ENCODE data around the gene RNF123. TPM values are rescaled to one million over a fixed set of nuclear protein-coding genes. Genes with fewer than 3 reads are reported as not detected.
A peak's percentile ranks its signal among the peaks of the same experiment; 100 is the strongest.

The RNF123 gene
- total RNA-seq, 1 experiment from 2014 or later = 40.6 TPM

DNA sequence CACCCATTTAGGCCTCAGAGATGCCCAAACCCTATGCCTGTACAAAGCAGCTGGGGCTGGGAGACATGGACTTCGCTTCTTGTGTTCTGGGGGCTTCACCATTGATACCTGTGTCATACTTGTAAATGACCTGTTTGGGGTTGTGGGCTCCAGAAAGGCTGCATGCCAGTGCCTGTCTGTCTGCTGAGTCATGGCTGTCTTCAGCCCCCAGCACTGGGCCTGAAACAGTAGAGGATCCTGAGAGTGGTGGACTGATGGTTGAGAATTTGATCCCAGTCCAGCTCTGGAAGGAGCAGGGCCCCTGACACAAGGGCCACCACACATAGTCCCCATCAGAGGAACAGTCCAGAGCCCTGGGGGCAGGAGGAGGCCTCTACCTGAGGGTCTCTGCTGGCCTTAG is 39.8 kb upstream of the RNF123 start:
- Histone ChIP-seq H3K4me2 (ENCODE audit: insufficient read depth, insufficient read length, low read length) (no peak overlapping the region), H4K20me1 (ENCODE audit: control insufficient read depth, insufficient read depth, insufficient read length) (no peaks in the 10 kb centered on the region), H3K9me3 (ENCODE audit: control insufficient read depth, low read depth, low read length) (no peaks in the 10 kb centered on the region), H2BK120ac (ENCODE audit: low read depth, low read length, poor library complexity, severe bottlenecking) (no peak overlapping the region), H2BK20ac (ENCODE audit: low read depth, low read length, poor library complexity, severe bottlenecking) (no peak overlapping the region), H2AFZ (ENCODE audit: low read length) (no peak overlapping the region), H2BK5ac (ENCODE audit: insufficient read length, low read length) (no peak overlapping the region), H3K4me1 (ENCODE audit: insufficient read depth, low read length) (no peaks in the 10 kb centered on the region), H3K4ac (ENCODE audit: low read depth, low read length) (no peak overlapping the region), H3K9ac (ENCODE audit: extremely low read depth, insufficient read length, low read length) (no peak overlapping the region), H3K79me1 (ENCODE audit: insufficient read depth, low read depth, low read length, poor library complexity, severe bottlenecking) (no peaks in the 10 kb centered on the region), H3K79me2 (ENCODE audit: insufficient read depth, low read length) (no peaks in the 10 kb centered on the region), H2BK15ac (ENCODE audit: low read depth, low read length) (no peak overlapping the region), H3K18ac (ENCODE audit: insufficient read length, low read depth, low read length) (no peak overlapping the region), H3K14ac (ENCODE audit: insufficient read depth, low read length) (no peak overlapping the region), H2AK5ac (ENCODE audit: insufficient read length, low read length) (no peak overlapping the region), H3K56ac (ENCODE audit: insufficient read length, low read depth, low read length) (no peak overlapping the region), H3T11ph (ENCODE audit: low read length) (no peak overlapping the region), H3K23me2 (ENCODE audit: insufficient read length, low read depth, low read length, poor library complexity, severe bottlenecking) (no peaks in the 10 kb centered on the region), H4K8ac (replicated peaks; ENCODE audit: insufficient read length, low read depth, low read length) (no peak overlapping the region), H3K27me3 (ENCODE audit: insufficient read depth, low read length) (no peaks in the 10 kb centered on the region), H2BK12ac (ENCODE audit: insufficient read length, low read depth, low read length) (no peak overlapping the region), H3K27ac (ENCODE audit: insufficient read length, low read depth, low read length) (no peak overlapping the region), H4K5ac (ENCODE audit: insufficient read length, low read depth, low read length) (no peak overlapping the region), H3K23ac (ENCODE audit: insufficient read length, low read depth, low read length) (no peak overlapping the region), H4K91ac (ENCODE audit: insufficient read length, low read depth, low read length) (no peak overlapping the region)
- Mint-ChIP-seq H3K27ac (peak overlapping the region in 2 of 3 experiments; percentile 28 to 73; a peak in 2 of 7 replicates), H3K9me3 (no peaks in the 10 kb centered on the region), H3K4me3 (no peak overlapping the region), H3K4me1 (no peaks in the 10 kb centered on the region), H3K27me3 (ENCODE audit: low read depth) (no peaks in the 10 kb centered on the region), H3K36me3 (ENCODE audit: insufficient read depth in 1 of 3, low read depth in 3 of 3) (no peaks in the 10 kb centered on the region; a peak in 1 of 7 replicates)
- DNase-seq = no peak
- no CpG with 5 or more reads among the region's 1 CpG for WGBS (ENCODE audit: extremely low coverage, insufficient read length, low lambda C conversion rate)
- TF ChIP-seq, protein P1, sequence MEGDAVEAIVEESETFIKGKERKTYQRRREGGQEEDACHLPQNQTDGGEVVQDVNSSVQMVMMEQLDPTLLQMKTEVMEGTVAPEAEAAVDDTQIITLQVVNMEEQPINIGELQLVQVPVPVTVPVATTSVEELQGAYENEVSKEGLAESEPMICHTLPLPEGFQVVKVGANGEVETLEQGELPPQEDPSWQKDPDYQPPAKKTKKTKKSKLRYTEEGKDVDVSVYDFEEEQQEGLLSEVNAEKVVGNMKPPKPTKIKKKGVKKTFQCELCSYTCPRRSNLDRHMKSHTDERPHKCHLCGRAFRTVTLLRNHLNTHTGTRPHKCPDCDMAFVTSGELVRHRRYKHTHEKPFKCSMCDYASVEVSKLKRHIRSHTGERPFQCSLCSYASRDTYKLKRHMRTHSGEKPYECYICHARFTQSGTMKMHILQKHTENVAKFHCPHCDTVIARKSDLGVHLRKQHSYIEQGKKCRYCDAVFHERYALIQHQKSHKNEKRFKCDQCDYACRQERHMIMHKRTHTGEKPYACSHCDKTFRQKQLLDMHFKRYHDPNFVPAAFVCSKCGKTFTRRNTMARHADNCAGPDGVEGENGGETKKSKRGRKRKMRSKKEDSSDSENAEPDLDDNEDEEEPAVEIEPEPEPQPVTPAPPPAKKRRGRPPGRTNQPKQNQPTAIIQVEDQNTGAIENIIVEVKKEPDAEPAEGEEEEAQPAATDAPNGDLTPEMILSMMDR (conservative IDR thresholded peaks at IDR 0.05) = no peak

All from H9 (cell line).